HFF-Myc (cell line): ENCODE data around the gene WDR7.

Experiments used
- DNase-seq: peaks from one replicate; pipeline ENCODE4 v3.0.0-alpha.2; 2011; ENCODE audit warnings: low read depth; ENCODE audit errors: extremely low read depth
- H3K4me3 ChIP-seq: replicated peaks from 2 replicates; pipeline ENCODE4 v1.5.1; 2011; ENCODE audit warnings: low read depth, mild to moderate bottlenecking, control low read depth, low read length
- TF ChIP-seq, protein P1 (sequence below): IDR thresholded peaks from 2 replicates; pipeline ENCODE4 v1.5.1; 2012; ENCODE audit warnings: mild to moderate bottlenecking, low read depth, low read length, control low read depth; ENCODE audit errors: missing control alignments

Gene WDR7

GRCh38 chr18:56804395-56804794, 153.2 kb downstream of the WDR7 start:
- DNase-seq: no peak
- H3K4me3 ChIP-seq: no peak overlapping the region
- TF ChIP-seq, protein P1, sequence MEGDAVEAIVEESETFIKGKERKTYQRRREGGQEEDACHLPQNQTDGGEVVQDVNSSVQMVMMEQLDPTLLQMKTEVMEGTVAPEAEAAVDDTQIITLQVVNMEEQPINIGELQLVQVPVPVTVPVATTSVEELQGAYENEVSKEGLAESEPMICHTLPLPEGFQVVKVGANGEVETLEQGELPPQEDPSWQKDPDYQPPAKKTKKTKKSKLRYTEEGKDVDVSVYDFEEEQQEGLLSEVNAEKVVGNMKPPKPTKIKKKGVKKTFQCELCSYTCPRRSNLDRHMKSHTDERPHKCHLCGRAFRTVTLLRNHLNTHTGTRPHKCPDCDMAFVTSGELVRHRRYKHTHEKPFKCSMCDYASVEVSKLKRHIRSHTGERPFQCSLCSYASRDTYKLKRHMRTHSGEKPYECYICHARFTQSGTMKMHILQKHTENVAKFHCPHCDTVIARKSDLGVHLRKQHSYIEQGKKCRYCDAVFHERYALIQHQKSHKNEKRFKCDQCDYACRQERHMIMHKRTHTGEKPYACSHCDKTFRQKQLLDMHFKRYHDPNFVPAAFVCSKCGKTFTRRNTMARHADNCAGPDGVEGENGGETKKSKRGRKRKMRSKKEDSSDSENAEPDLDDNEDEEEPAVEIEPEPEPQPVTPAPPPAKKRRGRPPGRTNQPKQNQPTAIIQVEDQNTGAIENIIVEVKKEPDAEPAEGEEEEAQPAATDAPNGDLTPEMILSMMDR: no peak

DNA sequence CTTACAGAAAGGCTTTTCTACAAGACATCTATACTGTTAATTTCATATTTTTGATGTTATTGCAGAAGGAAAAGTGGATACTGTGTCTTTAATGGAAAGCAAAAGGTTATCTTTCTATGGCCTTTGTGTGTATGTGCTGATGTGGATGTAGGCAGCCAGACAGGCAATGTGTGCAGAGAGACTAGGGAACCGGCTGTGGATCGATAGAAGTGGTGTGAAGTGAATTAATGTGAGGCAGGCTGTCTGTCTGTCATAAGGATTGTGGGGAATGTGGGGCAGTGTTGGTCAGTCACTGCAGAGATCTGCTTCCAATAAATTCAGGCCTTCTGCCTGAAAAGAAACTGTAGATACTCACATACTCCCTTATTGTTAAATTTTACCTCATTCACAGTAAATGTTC, 156.7 kb downstream of the WDR7 start:
- no peak overlapping the region for H3K4me3 ChIP-seq
- TF ChIP-seq, protein P1: no peak
- DNase-seq: no peak

GRCh38 chr18:56812674-56813073, 161.5 kb downstream of the WDR7 start:
- no peak overlapping the region for H3K4me3 ChIP-seq
- TF ChIP-seq, protein P1: no peak
- DNase-seq: no peak

DNA sequence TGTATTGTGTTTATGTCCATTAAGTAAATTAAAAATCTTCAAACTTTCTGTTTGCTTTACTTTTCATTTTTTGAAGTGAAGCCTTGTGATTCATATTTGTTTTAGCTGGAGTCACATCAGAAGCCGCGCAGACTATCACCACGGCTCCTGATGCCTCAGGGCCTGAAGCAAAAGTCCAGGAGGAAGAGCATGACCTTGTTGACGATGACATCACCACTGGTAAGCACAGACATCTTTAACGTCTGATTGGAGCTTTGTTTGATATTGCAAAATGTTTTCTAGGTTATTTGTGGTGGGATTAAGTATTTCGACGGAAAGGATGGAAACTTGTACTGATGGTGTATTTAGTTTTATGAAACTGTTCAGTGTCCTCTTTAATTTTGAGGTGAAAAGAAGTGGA, 164.8 kb downstream of the WDR7 start:
- TF ChIP-seq, protein P1: no peak
- DNase-seq: no peak
- no peak overlapping the region for H3K4me3 ChIP-seq

- TF ChIP-seq, protein P1: no peak
- no peak for DNase-seq
- no peak overlapping the region for H3K4me3 ChIP-seq
These were observed 172.9 kb downstream of the WDR7 start for GRCh38 chr18:56823986-56824565.

GRCh38 chr18:56825321-56825720, 174.2 kb downstream of the WDR7 start:
- TF ChIP-seq, protein P1: no peak
- no peak overlapping the region for H3K4me3 ChIP-seq
- no peak for DNase-seq

- no peak overlapping the region for H3K4me3 ChIP-seq
- TF ChIP-seq, protein P1: no peak
- no peak for DNase-seq
These were observed 174.7 kb downstream of the WDR7 start for GRCh38 chr18:56825878-56826277.
